HG03558 (cell line): ENCODE data around the gene URAD.
"Not testable (repeated sequence)": the region's sequence is repeated elsewhere in the genome, so short reads cannot be mapped to it uniquely, and the experiment has no call there.

Source experiments
- ATAC-seq: cut with Tn5 transposase; IDR thresholded peaks from one replicate; pipeline ENCODE4 v1.9.1; 2021; ENCODE audit warnings: moderate number of reproducible peaks; ENCODE audit not compliant: unreplicated experiment; ENCODE audit errors: extremely low read depth

The URAD gene, protein sequence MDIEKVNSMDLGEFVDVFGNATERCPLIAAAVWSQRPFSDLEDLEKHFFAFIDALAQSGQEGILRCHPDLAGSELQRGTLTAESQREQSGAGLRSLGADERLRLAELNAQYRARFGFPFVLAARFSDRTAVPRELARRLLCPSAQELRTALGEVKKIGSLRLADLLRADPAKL

DNA sequence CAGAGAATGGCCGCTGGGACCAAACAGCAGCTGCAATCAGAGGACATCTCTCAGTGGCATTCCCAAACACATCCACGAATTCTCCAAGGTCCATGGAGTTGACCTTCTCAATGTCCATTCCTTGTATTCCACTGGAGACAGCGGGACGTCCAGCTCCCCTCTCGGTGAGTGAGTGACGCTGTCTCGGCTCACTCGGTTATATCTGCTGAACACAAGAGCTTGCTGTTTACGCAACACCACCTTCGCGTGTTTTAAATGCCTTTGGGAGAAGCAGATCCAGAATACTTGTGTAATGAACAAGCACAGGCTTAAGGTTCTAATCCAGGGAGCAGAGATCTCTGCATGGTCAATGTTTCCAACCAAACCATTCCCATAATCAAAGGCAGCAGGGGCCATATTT, at the start of gene URAD:
URAD (minus strand) TSS at position 174 of the 400 bp plus-strand sequence; CDS start at position 118, 56 bp downstream.
- no peak for ATAC-seq

DNA sequence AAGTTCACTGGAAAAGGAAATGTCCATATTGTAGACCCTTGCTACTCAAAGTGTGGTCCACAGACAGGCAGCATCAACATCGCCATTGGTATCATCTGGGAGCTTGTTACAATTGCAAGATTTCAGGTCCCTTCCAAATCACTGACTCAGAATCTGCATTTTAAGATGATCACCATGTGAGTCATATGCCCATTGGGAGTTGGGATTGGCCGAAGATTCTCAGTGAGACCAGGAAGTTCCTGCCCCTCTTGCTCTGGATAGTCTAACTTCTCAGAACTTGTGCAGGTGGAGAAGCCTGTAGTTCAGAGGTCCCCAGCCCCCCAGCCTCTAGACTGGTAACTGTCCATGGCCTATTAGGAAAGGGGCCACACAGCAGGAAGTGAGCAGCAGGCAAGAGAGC, 48.9 kb upstream of the URAD start:
- no peak for ATAC-seq

DNA sequence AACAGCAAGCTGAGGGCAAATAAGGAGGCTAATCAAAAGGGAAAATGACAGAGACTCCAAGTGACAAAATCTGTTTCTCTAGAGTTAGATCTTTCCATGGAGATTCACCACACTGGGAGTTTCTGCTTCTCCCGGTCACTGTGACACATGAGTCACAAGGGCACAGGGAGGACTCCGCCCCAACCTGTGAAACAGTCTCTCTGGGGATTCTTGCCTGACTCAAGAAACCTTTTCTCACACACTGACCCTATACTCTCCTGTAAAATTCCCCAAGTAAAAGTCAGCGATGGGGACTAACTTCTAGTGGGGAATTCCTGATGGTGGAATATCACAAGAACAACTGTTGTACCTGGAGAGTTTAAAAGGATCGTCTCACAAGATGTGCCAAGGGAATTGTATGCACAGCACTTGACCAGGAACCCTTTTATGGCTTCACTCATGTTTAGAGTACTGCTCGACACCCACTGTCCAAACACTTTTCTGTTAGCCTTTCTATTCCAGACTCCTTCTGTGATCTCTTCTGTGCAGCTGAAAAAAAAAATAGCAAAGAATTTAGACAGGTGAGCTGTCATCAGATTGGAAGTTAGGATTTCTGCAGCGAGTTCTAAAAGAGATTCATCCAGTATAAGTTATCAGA, 46.8 kb upstream of the URAD start:
- no peak for ATAC-seq

DNA sequence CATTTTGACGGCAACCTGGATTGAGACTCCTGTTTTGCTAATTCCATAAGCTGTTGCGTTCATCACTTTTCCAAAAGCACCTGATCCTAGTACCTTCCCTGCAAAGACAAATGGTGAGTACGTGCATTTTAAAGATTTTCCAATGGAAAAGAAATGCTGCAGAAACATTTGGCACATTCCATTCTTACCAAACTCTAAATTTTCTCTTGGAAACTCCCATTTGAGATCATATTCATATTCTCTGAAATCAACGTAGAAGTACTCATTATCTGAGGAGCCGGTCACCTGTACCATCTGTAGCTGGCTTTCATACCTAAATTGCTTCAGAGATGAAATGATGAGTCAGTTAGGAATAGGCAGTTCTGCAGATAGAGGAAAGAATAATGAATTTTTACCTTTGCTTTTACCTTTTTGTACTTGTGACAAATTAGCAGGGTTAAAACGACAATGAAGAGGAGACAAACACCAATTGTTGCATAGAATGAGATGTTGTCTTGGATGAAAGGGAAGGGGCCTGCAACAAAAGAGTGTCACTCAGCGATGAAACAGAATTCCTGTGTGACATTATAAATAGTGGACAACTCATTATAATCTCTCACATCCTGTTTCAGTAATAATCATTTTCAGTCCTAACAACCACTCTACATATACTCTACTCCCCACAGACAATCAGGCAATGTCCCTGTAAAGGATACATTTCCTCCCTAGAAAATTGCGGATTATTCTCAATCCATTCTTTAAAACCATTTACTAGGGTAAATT, 45.6 kb upstream of the URAD start:
- ATAC-seq = no peak

DNA sequence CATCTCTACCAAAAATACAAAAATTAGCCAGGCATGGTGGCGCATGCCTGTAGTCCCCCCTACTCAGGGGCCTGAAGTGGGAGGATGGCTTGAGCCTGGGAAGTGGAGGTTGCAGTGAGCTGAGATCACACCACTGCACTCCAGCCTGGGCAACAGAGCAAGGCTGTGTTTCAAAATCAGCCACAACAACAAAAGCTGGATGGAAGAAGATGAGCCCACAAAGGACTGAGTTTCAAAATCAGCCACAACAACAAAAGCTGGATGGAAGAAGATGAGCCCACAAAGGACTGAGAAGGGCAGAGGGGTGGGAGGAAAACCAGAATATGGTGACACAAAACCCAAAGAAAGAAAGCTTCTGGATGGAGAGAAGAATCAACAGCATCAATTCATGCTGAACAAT, 43.9 kb upstream of the URAD start:
- not testable (repeated sequence) for ATAC-seq

DNA sequence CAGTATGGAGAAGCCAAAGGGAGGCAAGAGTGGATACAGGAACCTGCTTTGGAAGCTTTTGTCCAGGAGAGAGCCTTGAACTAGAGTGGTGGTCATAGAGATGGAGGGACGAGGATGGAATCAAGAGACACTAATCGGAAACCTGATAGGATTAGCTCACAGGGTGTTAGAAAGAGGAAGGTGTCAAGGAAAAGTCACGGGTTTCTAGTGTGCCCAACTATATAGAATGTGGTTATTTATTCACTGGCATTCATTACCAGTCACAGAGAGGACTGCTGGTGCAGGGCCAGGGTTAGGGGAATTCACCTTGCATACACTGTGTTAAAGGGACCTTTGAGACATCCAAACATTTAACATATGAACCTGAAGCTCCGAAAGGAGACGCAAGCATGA, 43.4 kb upstream of the URAD start:
- ATAC-seq = no peak

DNA sequence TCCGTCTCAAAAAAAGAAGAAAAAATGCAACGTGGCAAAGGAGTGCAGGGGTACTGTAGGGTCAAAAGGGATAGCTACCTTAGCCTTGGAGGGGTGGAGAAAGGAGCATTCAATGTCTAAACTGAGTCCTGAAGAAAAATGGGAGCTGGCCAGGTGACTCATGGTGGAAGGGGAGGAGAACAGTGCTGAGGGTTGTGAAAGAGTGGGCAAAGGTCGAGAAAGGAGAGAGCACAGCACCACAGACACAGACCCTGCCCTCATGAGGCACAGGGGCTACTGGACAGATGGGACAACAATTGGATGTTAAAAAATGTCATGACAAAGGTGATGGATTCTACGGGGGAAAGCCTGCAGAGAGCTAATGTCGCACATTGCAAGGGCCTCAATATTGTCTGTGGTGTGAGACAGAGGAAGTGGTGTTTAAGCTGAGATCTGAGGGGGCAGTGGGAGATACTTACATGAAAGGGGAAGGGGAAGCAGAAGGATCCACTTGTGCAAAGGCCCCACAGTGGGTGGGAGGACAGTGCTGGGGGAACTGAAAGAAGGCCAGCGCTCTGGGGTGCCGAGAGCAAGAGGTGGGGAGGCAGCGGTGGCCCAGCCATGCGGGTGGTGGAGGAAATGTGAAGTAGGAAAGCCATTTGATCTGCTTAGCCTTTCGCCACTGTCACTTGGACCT, 42.9 kb upstream of the URAD start:
- ATAC-seq = no peak

DNA sequence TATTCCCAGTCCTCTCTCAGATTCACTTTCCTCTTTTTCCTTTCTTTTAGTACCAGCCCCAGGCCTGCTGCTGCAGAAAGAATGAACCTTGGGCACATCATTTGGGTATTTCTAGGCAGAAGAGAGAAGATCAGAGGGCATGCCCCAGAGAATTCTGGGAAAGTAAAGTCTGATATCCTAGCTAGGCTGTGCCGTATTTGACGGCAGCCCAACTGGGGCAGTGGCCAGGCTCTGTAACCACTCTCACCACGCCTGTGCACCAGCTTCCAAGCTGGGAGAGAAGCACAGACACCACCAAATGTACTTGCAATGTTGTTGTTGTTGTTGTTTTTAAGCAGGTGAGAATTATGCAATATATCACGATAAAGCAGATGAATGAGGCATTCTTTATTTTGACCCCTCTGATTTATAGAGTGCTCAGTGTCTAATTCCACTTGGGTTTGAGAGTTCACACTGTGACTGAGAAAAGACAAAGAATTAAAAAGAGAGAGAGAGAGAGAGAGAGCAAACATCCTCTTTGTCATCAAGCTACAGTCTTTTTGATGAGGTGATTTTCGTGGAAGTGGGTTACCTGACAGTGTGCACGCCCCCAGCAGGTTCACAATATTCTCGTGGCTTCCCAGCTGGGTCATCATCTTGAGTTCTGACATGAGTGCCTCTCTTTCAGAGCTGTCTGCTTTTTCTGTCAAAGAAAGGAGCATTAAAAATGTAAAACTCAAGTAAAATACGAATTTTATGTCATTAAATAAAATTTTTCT, 39.3 kb upstream of the URAD start:
- no peak for ATAC-seq

DNA sequence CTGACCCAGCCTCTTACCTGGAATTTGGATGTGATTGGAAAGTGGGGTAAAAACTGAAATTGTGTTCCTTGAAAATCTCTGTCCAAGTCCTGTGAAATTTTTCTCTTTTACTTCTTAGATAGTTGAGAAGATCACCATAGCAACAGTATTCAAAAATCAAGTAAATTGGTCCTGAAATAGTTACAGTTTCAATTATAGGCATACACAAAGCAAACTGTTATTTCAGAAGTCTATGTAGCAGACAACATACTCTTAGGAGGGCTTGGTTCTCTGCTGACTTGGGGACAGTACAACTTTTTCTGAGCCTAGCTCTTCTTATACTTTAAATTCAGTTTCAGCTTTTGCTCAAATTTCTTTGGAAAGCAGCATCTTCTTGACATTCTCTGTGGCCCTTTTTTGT, 38.6 kb upstream of the URAD start:
- ATAC-seq = no peak

DNA sequence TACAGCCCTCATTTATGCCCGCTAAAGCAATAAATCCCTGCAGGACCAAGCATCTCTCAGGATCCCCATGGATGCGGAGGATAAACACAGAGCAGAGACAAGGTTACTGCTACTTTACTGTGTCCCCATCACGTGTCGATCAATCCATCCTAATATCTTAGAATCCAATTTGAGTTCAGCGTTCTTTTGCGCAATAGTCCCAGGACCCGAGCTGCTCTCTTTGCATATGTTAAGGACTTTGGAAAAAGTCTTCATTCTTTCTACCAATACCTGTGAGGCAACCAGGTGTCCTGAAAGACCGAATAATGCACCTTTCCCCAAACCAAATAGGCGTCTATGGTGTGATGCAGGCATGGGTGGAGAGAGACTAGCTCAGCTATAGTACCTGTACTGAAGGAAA, 38.0 kb upstream of the URAD start:
- ATAC-seq = no peak

DNA sequence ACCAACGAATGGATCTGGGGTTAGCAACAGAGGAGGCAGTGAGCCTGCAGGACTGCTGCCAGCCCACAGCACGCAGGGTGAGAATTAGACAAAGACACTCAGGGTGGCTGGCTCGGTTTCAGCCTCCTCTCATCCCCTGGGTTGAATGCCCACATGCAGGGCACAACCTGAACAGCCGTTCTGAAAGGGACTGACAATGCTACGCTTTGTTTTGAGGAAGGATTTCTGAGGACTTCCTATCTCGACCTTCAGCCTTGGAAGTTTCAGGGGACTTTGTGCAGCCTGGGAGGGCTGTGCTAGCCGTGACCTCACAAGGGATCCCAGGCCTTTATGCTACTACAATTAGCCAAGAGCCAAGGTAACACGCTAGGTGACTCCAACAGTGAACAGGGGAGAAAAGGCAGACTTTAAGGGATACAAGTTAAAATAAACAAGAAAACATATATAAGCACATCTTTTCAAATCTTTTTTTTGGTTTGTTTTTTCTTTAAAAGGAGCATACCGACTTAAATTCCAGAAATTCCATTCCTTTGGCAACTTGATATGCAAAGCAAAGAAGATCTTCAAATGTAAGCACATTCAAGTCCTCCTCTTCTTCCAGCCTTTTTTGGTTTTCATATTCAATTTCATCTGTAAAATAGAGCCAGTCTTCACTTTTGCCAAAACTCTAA, 34.5 kb upstream of the URAD start:
- no peak for ATAC-seq

DNA sequence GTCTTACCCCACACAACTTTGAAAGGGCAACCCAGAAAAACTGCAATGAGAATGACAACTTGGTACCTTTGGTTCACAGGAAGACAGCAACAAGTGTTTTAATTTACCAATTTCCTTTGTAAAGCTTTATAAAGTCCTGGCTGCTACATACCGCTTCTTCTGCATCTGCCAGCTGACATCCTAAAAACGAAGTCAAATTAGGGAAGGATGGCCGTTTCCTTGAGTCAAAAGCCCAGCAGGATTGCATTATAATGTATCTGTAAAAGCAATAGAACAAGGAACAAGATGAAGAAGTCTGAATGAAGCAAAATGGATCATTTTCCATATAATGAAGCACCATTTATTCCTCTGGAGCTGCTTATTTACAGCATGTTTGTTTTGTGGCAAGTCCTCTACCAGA, 25.8 kb upstream of the URAD start:
- ATAC-seq = no peak

DNA sequence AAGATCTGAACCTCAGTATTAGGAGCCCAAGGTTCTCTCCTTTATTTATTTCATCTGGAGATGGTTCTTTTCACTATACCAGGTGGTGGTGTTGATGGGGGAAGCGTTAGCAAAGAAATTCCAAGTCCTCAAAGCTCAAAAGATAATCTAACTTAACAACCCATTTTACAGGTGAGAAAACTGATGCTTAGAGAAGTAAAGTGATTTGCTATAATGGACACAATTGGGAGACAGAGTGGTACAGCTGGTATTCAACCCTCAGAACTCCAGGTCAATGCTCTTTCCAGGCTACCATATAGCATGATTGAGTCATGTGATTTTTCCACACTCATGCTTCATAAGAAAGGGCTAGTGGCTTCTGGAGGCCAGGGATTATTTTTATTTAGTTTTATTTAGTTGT, 25.0 kb upstream of the URAD start:
- no peak for ATAC-seq

DNA sequence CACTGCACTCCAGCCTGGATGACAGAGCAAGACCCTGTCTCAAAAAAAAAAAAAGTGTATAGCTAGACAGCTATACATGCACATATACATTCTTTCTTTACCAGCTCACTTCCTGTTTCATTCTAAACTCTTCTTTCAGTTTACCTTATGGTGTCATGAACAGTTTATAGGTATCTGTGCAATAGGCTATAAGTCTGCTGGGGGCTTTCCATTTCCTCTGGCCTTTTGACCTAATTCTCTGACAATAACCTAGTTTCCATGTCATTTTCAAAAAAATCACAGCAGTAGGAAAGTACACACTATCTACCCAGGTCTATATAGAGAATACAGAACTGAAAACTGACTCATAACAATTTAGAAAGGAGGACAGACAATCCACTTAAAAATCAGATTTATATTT, 24.4 kb upstream of the URAD start:
- ATAC-seq = peak; percentile 64

DNA sequence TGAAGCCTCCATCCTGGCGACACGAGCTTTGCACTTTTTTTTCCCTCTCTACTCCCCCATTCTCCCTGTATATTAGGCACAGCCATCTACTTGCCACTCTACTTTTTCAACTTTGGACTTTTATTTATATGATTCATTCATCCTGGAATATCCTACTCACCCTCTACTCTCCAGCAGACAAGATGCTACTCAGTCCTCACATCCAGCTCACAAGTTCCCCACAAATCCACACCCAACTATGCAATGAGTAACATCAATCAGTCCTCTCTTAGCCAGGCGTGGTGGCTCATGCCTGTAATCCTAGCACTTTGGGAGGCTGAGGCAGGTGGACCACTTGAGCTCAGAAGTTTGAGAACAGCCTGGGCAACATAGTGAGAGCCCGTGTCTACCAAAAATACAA, 23.9 kb upstream of the URAD start:
- ATAC-seq = no peak

DNA sequence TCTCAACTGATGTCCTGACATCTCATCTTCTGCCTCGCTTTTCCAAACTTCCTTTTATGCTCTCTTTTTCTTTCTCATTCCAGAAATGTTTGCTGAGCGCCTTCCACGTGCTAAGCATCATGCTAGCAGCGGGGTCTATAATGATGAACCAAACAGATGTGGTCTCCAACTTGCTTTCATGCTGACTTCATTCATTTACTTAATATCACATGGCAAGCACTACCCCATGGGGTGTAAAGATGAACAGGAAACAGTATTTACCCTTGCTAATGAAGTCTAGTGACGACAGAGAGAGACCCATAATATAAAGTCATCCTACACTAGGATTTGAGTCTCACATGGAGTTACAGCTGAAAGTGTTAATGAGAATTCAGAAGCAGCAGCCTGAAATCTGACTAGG, 21.6 kb upstream of the URAD start:
- ATAC-seq = no peak

DNA sequence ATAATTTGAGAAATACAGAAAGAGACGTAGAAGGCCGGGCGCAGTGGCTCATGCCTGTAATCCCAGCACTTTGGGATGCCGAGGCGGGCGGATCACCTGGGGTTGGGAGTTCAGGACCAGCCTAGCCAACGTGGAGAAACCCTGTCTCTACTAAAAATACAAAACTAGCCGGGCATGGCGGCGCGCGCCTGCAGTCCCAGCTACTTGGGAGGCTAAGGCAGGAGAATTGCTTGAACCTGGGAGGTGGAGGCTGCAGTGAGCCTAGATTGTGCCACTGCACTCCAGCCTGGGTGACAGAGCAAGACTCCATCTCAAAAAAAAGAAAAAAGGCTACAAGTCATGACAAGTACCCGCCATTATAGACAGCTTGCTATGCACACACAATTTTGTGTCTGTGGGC, 16.5 kb upstream of the URAD start:
- ATAC-seq = not testable (repeated sequence)

DNA sequence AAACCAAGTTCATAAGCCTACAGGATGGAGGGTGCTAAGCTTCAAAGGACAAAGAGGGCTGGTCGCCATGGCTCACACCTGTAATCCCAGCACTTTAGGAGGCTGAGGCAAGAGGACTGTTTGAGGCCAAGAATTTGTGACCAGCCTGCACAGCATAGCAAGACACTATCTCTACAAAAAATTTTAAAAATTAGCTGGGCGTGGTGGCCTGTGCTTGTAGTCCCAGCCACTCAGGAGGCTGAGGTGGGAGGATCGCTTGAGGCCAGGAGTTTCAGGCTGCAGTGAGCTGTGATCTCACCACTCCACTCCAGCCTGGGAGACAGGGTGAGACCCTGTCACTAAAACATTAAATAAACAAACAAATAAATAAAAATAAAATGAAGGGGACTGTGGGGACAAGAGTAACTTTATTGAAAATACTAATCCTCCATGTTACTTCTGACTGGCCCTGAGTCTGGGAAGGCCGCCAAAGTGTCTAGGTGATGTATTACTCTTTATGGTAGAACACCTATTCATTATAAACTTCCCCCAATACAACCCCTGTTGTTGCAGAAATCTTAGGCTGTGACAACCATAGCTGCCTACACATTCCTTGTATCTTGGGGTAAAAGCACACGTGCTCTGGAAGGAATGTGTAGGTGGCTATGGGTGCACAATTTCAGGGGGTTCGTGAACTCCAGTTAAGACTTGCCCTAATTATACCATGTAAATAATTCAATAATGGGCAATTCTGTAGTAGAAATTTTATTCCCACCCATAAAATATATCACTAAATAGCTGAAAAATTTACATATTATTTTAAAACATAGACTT, 14.6 kb upstream of the URAD start:
- no peak for ATAC-seq

DNA sequence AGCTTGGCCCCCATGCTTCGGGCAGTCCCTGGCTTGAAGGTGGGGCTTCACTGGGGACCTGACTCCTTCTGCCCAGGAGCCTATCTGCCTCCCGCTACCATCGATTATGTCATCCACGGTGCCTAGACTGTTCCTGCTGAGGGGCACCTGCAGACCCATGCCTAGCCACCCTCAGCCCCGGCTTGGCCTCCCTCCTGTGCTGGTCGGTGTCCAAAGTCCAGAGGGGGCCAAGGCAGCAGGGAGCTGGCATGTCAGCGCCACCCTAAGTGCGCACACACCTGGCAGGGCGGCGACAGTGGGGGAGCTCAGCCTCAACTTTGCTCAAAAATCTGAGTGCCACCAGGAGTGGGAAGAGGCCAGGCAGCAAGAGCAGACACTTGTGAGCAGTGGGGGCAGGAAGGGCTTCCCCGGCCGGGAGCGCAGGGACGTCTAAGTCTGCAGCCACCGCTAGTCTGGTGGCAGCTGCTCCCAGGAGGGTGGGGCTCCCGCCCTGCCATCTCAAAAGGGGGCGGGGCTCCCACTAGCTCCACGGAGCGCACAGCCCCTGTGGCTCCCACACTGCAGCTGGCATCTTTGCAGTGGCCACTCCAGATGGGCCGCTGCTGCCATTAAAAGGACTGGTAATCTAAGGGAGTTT, 13.5 kb upstream of the URAD start:
- no peak for ATAC-seq
